ENCODE data around the gene SLC39A13. TPM values are rescaled to one million over a fixed set of nuclear protein-coding genes. Genes with fewer than 3 reads are reported as not detected.

The SLC39A13 gene
- total and polyA plus RNA-seq, 2 of the 4 experiments (the other 2 are of a cell fraction), result 32.4 to 144 TPM

DNA sequence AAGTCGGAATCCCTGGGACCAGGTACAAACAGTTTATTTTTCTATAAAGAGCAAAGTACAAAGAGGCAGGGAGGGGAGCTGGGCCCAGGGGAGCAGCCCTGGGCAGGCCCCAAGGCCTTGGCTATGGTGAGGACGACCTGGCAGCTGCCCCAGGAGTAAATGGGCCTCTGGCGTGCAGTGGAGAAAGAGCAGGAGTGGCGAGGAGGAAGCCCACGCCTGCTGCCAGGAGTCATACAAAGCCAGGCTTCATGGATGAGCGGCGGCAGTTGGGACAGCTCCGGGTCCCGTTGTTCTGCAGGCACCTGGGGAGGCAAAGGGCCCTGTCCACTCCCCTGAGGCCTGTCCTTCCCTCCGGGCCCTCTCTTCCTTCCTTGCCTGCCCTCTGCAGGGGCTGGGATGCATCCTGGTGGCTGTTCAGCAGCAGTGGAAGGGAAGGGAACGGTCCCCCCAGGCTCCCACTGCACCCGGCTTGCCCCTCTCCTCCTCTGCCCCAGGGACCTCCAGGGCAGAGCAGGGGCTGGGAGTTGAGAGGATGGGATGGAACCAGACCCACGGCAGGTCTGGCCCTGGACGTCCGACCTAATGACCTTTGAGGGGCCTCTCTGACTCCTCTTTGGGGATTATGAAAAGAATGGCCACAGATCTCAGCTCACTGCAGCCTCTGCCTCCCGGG is 29.5 kb downstream of the SLC39A13 start:
- Histone ChIP-seq H3K56ac (ENCODE audit: extremely low read depth, insufficient read depth, low read length) (no peak overlapping the region), H3K36me3 (ENCODE audit: control insufficient read depth, insufficient read depth, low read length) (no peaks in the 10 kb centered on the region), H2BK20ac (ENCODE audit: low read depth, low read length) (no peak overlapping the region), H3K18ac (ENCODE audit: low read depth, low read length) (no peak overlapping the region), H2BK15ac (ENCODE audit: low read depth, low read length) (no peak overlapping the region), H4K91ac (ENCODE audit: insufficient read depth, low read depth, low read length) (no peak overlapping the region), H3K27ac (ENCODE audit: insufficient read depth, low read length) (no peak overlapping the region), H4K20me1 (ENCODE audit: insufficient read depth, low read length) (no peaks in the 10 kb centered on the region), H2AFZ (replicated peaks; ENCODE audit: low read length, poor library complexity) (no peak overlapping the region), H3K4me3 (ENCODE audit: insufficient read depth, low read depth, low read length) (no peak overlapping the region), H3K4me2 (ENCODE audit: low read depth, low read length) (no peak overlapping the region), H2BK120ac (ENCODE audit: low read depth, low read length) (no peak overlapping the region), H3K9me1 (ENCODE audit: insufficient read depth, low read length) (peaks cover 3% of the 10 kb centered on the region; the same call in 1 of the 2 replicates), H3K9me3 (ENCODE audit: control insufficient read depth, insufficient read depth, low read length) (no peaks in the 10 kb centered on the region), H3K79me1 (ENCODE audit: low read depth in 1 of 2, low read length in 2 of 2) (no peaks in the 10 kb centered on the region), H3K27me3 (ENCODE audit: control insufficient read depth, insufficient read depth, low read length) (no peaks in the 10 kb centered on the region), H3K23ac (ENCODE audit: low read depth, low read length) (no peak overlapping the region), H2AK9ac (replicated peaks; ENCODE audit: low read depth, low read length, poor library complexity) (no peak overlapping the region), H3K4me1 (ENCODE audit: control insufficient read depth, insufficient read depth, low read length) (no peaks in the 10 kb centered on the region), H3K9ac (ENCODE audit: low read depth, low read length) (no peak overlapping the region), H4K8ac (ENCODE audit: low read depth in 2 of 2, low read length in 2 of 2) (no peak overlapping the region), H4K5ac (ENCODE audit: low read depth, low read length) (no peak overlapping the region), H3K4ac (ENCODE audit: low read depth, low read length) (no peak overlapping the region), H3K14ac (replicated peaks; ENCODE audit: low read depth, low read length) (no peak overlapping the region), H2BK5ac (ENCODE audit: low read depth, low read length, poor library complexity, severe bottlenecking) (no peak overlapping the region), H2AK5ac (ENCODE audit: low read depth, low read length) (no peak overlapping the region)
- ATAC-seq (ENCODE audit: low read depth) (no peak; the same call in 1 of the 2 replicates), DNase-seq (no peak)
- POLR2A ChIA-PET (ENCODE audit: unreplicated experiment), result no interaction called here
- CTCF ChIA-PET, result no interaction called here
- dilution Hi-C loops (cut with HindIII; ENCODE audit: low sequenced_read_pairs, unreplicated experiment), result no loop called here
- no TSS peak for BruUV-seq (replicated peaks)
- 60% methylated on average over 2 of the region's 16 CpGs; no CpG with 5 or more reads in 1 of the 2 experiments for WGBS, 2 experiments (ENCODE audit: extremely low coverage in 2 of 2, insufficient read length in 1 of 2)
- in situ Hi-C loops (cut with MboI; ENCODE audit: low sequenced_read_pairs), result no loop called here
- TF ChIP-seq MAFK (IDR thresholded peaks at IDR 0.05; ENCODE audit: low read depth, low read length), result no peak
- TF ChIP-seq MAZ (IDR thresholded peaks at IDR 0.05; ENCODE audit: borderline replicate concordance, low read depth, low read length), result no peak
- intact Hi-C loops (cut with micrococcal nuclease), result no loop called here

All from IMR-90 (cell line).